HG03521 (cell line): Measurements from ENCODE around the gene SFXN5.
A peak's percentile ranks its signal among the peaks of the same experiment; 100 is the strongest.

Source experiments
- ATAC-seq: cut with Tn5 transposase; IDR thresholded peaks from one replicate; pipeline ENCODE4 v1.9.1; 2021; ENCODE audit warnings: mild to moderate bottlenecking, moderate library complexity; ENCODE audit not compliant: unreplicated experiment

SFXN5 gene

DNA sequence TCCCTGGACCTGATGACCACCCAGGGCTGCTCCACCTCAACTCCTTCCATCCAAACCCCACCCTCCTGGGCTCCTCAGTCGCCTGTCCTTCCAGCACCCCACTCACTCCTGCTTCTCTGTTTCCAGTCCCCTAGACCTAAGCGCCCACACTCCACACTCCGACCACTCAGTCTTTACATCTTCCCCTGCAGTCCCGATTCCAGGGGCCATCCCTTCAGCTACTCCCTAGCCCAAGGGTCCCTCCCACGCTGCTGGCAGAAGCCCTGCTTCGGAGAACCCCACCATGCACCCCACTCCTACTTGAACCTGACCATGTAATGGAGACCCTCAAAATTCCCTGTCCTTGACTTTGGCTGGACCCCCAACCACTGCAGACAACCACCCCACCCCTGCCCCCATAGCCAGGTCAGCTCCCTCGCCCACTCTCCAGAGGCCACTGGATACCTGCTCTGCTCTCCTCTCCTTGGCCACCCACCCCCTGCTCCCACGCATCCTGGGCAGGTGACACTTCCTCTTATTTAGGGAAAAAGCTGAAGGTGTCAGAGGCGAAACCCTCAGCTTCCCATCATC is 126.0 kb downstream of the SFXN5 start:
- no peak for ATAC-seq

DNA sequence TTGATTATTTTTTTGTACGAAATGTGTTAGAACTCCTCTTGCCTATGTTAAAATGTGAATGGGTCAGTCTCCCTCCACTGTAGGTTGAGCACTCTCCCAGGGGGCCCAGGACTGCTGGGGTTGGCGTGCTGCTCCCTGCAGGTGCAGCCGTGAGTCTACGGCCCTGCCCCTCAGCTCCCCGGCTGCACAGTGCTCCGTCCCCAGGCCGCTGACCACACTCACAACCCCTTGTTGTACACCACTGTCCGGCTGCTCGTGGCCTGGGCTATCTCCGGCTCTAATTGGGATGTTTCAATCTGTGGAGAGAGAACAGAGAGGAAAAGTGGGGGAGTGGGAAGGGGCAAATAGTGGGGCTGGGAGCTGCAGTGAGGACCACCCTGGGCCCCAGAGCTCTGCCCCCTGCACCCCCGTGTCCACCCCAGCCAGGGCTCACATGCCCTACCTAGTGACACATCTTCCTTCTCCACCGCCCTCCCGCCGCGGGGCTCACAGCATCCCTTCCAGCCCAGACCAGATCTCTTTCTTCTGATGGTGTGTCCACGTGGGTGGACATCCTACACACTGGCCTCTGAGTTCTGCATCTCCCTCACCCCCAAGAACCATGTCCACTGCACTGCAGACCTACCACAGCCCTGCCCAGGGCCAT is 126.6 kb downstream of the SFXN5 start:
- ATAC-seq, result no peak

DNA sequence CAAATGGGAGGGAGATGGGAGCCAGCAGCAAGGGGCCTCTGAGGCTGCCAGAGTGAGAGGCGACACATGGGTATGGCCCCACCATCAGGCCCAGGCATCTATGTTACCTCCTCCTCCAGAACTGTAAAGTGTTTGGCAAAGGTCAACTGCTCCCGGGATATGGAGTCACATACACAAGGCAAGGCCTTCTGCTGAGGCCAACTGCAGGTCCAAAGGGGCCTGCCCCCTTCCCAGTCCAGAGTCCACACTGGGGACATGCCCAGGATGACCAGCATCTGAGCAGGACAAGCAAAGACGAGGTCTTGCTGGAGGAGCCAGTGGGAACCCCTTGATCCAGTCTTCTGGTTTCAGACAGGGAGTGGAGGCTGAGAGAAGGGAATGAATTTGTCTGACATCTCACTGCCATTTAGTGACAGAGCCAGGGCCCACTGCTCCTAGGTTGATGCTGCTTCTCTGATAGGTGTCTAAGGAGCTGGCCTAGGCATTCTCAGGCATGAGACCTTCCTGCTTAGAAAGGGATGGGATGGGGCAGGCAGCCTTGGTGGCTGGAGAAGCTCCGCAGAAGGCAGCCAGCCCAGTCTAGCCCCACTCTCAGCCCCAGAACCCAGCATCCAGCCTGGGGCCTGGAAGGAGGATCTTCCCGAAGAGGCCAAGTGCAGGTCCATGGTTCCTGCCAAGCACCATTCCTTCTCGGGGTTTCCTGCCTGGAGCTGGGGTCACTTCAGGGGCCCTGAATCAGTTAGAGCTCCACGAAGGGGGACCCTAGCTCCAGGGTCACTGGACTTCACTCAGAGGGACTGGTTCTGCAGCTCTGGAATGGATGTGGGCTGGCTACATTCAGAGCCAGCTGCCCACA is 127.7 kb downstream of the SFXN5 start:
- no peak for ATAC-seq

DNA sequence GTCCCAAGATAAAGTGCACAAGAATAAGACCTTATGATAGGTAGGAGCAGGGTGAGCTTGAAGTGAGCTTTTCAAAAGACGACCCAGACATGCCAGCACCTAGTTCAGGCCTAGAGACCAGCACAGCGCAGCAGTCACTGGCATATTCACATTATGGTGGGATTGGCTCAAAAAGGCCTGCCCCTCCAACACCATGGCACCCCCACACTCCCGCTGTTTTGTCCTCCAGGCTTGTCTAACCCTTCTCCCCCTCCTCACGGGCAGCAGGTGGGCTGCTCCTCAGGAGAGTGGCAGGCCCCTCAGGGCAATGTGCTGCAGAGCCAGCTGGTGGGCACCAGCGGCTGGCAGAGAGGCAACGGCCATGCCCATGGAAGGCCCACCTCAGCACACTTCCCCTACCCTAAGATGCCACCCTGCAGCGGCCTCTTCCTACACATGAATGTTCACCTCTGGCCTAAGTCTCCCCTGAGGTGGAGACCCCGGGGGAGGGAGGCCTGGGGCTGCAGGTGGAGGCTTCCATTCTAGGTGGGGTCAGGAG is 128.6 kb downstream of the SFXN5 start:
- ATAC-seq, result no peak

DNA sequence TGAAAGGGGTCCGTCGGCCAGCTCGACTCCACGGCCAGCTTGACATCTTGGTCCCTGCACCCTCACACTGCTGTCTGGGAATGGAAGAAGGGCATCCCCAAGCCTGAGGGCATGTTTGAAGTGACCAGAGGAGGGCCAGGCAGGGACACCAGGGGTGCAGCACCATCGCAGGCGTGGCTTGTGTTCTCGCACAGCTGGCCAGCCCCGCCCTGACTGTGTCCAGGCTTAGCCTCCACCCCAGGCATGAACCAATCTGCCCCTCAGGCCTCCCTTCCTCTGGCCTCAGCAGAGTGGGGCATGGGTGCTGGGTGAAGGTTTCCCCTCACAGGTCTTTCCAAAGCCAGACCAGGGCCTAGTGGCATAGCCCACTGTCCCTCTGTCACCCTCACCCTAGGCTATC is 129.2 kb downstream of the SFXN5 start:
- ATAC-seq, result no peak

DNA sequence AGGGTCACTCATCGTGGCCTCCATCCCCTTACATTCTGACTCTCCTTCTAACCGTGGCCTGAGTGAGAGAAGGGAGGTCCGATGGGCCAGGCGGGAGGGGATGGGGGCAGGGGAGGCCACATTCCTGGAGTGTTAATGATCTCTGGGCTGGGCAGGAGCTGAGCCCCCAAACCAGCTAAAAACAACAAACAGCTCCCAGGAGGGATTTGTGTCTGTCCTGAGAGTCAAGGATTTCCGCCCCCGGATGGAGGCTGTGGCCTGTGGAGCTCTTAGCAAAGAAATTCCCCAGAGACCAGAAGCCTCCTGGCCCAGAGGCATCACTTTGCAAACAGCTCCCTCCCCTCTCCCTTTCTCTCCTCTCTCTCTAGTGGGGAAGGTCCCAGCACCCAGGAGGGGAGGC is 130.7 kb downstream of the SFXN5 start:
- no peak for ATAC-seq

DNA sequence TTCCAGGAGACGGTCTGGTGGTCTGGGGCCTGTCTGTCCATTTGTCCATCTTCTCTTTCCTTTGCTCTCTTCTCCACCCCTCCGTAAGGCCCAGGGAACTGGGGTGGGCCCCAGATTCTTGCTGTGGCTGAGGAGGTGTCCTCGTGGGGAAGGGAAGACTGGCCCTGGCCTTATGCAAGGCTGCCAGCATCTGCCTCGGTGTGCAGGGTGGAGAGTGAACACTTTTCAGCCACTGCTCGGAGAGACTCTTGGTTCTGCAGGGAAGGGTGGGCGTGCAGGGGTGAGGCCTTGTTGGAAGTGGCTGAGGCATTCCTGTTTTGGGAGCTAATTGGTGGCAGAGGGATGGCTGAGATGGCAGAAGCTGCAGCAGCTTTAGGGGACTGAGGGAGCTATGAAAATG is 131.2 kb downstream of the SFXN5 start:
- no peak for ATAC-seq

DNA sequence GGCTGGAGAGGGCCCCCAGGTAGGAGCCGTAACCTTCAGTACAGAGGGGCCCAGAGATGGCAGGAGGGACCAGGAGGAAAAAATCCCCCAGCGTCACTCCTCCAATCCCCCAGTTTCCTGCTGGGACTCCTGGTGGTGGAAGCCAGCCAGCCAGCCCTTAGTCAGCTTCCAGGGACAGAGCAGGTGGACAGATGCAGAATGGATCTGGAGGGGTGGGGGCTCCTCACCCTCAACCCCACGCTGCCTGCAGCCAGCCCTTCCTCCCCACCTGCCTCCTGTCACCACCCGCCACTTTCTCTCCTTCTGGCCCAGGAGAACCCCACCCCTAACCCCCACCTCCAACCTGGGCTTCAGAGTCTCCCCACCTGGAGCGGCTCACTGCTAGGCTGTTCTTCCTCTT is 133.1 kb downstream of the SFXN5 start:
- ATAC-seq, result no peak

DNA sequence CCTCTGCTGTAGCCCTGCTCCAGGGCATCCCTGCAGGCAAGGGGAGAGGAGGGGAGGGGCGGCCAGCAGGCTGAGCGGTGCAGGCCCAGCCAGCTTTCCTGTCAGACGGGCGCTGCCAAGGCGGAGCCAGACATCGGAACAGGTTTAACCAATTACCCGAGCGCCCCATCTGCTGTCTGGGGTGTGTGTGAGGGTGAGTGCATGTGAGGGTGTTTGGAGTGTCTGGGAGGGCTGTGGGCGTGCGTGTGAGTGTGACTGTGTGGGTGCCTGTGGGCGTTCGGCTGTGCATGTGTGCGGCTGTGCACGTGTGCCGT is 134.2 kb downstream of the SFXN5 start:
- ATAC-seq, result no peak

DNA sequence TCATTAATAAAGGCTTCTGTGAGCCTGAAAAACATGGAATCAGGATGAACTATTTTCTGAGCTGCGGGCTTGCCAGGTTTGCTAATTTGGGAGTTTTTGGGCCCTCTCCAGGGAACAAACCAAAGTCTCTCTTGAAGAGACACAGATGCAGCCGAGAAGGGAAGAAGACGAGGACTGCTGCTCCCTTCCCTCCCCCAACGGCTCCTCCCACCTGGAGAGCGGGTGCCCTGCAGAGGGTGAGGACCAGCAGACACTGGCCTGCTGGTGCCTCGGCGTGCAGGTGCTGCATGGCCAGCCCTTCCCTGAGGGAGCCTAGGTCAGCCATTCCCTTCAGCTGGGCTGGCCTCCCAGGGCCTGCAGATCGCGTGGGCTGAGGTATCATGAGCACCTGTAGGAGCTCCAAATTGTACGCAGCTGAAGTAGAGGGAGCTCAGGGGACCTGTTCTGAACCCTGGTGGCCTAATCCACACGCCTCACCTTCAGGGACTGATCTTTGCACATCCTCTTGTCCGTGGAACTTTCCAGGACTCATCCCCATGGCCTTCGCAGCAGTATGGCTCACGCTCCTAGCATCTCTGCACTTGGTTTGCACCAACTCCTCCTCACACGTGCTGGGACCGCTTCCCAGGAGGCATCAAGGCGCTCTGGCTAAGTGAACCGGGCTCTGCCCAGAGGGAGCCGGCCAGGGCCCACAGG is 134.7 kb downstream of the SFXN5 start:
- no peak for ATAC-seq

DNA sequence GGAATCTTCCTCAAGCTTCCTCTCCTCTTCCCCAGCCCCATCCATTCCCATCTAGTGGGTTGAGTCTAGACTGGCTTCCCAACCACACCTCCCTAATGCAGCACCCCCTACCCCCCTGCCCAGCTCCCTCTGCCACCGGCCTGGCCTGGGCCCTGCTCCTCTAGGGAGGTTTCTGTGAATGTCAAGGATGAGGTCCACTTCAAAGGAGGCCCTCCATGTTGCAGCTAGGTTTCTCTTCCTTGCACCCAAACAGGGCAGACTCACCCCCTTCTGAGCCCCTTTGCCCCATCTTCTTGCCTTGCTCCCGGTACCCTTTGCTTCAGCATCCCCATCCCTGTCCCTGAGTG is 135.9 kb downstream of the SFXN5 start:
- no peak for ATAC-seq

DNA sequence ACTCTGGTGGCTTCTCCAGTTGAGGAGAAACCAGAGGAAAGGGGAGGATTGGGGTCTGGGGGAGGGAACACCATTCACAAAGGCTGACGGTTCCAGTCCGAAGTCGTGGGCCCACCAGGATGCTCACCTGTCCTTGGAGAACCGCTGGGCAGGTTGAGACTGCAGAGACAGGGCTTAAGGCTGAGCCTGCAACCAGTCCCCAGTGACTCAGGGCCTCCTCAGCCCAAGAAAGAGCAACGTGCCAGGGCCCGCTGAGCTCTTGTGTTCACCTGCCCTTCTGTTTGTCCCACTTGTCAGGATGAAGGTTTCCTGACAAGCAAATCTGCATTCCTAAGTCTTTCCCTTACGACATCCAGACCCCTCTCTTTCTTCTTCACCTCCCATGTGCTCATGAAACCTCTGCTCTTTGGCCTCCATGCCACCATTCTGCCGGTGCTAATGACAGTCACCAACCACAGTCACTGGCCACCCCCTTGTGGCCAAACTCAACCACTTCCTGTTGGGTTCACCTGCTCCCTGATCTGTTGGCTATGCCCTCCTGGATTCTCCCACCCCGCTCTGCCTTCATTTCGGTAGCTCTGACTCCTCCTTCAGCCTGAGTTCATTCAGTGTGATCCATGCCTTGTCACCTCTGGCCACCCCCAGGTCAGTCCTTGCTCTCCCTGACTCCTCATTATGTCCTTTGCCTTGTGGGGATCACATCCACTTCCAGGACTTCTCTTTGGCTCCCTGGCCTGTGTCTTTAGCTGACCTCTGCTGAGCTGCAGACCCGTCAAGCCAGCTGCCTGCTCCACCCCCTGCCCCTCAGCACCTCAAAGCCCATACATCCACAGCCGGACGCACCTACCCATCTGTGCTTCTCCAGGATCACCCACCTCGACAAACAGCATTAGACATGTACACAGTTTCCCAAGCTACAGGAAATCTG is 136.6 kb downstream of the SFXN5 start:
- ATAC-seq, result peak; percentile 55

DNA sequence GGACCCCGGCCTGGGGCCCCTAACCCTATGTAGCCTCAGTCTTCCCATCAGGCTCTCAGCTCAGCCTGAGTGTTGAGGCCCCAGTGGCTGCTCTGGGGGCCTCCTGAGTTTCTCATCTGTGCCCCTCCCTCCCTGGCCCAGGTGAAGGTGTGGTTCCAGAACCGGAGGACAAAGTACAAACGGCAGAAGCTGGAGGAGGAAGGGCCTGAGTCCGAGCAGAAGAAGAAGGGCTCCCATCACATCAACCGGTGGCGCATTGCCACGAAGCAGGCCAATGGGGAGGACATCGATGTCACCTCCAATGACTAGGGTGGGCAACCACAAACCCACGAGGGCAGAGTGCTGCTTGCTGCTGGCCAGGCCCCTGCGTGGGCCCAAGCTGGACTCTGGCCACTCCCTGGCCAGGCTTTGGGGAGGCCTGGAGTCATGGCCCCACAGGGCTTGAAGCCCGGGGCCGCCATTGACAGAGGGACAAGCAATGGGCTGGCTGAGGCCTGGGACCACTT is 137.8 kb downstream of the SFXN5 start:
- no peak for ATAC-seq

DNA sequence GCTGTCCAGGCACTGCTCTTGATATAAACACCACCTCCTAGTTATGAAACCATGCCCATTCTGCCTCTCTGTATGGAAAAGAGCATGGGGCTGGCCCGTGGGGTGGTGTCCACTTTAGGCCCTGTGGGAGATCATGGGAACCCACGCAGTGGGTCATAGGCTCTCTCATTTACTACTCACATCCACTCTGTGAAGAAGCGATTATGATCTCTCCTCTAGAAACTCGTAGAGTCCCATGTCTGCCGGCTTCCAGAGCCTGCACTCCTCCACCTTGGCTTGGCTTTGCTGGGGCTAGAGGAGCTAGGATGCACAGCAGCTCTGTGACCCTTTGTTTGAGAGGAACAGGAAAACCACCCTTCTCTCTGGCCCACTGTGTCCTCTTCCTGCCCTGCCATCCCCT is 138.3 kb downstream of the SFXN5 start:
- no peak for ATAC-seq

DNA sequence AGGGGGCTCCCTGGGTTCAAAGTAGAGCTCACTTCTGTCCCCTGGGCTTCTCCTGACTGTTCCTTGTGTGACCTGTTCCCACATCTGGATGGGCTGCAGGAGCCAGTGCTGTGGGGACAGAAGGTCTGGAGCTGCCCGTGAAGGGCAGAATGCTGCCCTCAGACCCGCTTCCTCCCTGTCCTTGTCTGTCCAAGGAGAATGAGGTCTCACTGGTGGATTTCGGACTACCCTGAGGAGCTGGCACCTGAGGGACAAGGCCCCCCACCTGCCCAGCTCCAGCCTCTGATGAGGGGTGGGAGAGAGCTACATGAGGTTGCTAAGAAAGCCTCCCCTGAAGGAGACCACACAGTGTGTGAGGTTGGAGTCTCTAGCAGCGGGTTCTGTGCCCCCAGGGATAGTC is 138.7 kb downstream of the SFXN5 start:
- ATAC-seq, result no peak

DNA sequence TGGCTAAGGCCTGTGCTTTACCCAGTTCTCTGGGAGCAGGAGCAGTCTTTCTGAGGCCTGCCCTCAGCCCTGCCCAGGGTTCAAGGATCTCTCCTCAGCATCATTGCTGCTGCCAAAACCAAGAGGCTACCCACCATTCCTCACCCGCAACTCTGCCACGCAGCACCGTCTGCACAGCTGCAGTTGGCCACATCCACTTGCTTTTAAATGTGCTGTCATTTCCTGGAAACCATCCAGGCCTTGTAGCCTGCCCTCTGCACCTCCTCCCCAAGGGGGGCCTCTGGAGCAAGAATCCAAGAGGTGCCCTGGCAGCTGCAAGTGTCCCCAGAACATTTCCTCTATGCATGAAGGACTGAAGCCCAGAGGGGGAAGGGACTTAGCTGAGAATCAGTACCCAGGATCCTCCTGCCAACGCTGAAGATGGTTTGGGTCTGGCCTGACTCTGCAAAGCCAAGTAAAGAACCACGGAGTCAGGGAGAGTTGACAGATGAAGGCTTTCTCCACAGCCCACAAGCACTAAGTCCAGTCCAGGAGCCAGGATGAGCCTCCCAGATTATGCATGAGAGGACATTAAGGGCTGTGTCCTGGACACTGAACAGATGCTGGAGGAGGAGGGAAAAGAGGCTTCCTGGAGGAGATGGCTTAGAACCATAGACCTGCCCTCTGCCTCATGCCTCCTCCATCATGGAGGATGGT is 139.3 kb downstream of the SFXN5 start:
- ATAC-seq, result no peak

DNA sequence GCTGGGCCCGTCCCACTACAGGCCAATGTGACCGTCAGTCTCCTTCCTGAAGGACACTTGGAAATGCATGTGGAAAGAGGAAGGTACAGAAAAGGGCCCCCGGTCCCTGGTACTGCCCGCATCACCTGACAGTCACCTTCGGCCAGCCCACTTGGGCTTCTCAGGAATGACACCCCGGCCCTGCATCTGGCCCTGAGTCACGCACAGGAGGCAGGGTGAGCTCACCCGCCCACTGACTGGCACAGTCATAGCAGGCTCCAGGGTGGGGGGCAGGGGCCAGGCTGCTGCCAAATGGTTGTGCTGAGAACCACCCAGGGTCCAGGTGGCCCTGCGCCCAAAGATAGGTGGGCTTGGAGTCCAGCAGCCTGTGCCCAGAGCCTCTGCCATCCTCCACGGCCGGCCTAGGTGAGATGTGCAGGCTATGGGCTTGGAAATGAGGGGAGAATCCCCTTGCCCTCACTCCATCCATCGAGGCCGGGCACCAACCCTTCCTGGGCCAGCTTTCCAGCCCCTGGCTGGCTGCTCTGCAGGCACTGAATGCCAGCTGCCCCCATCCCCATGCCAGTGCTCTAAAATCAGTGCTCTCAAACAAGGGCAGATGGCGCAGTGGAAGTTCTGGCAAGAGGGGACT is 140.1 kb downstream of the SFXN5 start:
- ATAC-seq, result no peak

DNA sequence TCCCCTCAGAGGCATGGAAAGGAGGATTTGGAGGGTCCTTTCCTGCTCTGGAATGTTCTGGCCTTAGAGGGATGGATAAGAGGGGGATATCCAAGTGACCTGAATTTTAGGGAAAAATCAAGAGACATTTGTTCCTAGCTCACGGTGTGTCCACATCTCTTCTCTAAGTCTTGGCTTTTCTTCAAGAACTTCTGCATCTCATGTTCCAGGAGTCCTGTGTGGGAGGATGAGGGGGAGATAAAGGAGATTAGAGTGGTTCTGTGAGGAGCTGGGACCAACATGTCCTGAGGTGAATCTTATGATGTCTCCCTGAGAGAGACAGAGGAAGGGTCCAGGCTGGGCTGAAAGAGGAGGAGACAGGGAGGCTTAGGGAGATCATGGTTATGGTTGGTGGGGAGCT is 142.5 kb downstream of the SFXN5 start:
- ATAC-seq, result no peak
